Right lung (tissue), 10 donors: ENCODE data around the gene MYADML2. TPM values are rescaled to one million over a fixed set of nuclear protein-coding genes. Genes with fewer than 3 reads are reported as not detected.
A peak's percentile ranks its signal among the peaks of the same experiment; 100 is the strongest.
"Not testable (repeated sequence)": the region's sequence is repeated elsewhere in the genome, so short reads cannot be mapped to it uniquely, and the experiment has no call there.

Source experiments
- DNase-seq, 2 donors: peaks; one replicate each; pipeline ENCODE4 v3.0.0-alpha.2; 2013
- long read RNA-seq, 8 donors: transcript quantifications; one replicate each; lab custom pipeline, GENCODE V29; 2026
- polyA plus RNA-seq, 5 donors: library from polyadenylated mRNA; unstranded; fragments of 120-200 nt; gene quantifications; one replicate each; pipeline versions ENCODE4 v1.2.1 to v1.2.3, GENCODE V29; 2013; ENCODE audit warnings: inconsistent platforms in 1 of 5, low replicate concordance in 1 of 5; ENCODE audit not compliant: insufficient read length in 5 of 5, insufficient read depth in 1 of 5

MYADML2 gene, protein sequence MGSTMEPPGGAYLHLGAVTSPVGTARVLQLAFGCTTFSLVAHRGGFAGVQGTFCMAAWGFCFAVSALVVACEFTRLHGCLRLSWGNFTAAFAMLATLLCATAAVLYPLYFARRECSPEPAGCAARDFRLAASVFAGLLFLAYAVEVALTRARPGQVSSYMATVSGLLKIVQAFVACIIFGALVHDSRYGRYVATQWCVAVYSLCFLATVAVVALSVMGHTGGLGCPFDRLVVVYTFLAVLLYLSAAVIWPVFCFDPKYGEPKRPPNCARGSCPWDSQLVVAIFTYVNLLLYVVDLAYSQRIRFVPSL
- 1 to 10 TPM in 1 of 5 donors, under 1 TPM in 3, not detected in 1; 0.10 to 1.2 (median 0.17) TPM for polyA plus RNA-seq
- long read RNA-seq, donor 1: 0 reads
- long read RNA-seq, donor 2: 0 reads
- long read RNA-seq, donor 3: 0 reads
- long read RNA-seq, donor 4: 0 reads
- long read RNA-seq, donor 5: 0 reads
- long read RNA-seq, donor 6: 0 reads
- long read RNA-seq, donor 7: 0 reads
- long read RNA-seq, donor 8: 0 reads

DNA sequence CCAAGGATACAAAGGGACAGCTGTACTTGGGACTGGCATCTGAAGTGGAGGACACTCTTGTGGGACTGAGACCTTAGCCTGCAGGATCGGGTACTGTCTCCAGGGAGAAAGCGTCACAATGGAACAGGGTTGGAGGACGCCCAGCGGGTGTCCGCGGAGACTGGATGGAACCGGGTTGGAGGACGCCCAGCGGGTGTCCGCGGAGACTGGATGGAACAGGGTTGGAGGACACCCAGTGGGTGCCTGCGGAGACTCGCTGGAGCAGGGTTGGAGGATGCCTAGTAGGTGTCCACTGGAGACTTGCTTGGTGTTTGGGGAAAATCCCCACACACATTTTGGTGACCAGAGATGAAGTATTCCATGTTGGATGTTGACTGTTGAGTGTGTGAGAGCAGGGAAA lies at the start of gene MYADML2:
MYADML2 (minus strand) TSS at position 45 of the 400 bp plus-strand sequence. CDS start 5,492 bp downstream, outside the sequence.
- no peak for DNase-seq

DNA sequence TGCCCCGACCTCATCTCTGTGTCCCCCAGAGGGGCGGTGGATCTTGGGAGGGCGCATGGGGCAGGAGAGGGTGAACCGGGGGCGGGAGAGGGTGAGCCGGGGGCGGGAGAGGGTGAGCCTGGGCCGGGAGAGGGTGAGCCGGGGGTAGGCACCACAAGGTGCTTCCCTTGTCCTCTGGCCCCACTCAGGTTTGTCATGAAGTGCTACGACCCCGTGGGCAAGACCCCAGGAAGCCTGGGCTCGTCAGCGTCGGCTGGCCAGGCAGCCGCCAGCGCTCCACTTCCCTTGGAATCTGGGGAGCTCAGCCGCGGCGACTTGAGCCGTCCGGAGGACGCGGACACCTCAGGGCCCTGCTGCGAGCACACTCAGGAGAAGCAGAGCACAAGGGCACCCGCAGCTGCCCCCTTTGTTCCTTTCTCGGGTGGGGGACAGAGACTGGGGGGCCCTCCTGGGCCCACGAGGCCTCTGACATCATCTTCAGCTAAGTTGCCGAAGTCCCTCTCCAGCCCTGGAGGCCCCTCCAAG lies 49.3 kb upstream of the MYADML2 start:
- no peak for DNase-seq

DNA sequence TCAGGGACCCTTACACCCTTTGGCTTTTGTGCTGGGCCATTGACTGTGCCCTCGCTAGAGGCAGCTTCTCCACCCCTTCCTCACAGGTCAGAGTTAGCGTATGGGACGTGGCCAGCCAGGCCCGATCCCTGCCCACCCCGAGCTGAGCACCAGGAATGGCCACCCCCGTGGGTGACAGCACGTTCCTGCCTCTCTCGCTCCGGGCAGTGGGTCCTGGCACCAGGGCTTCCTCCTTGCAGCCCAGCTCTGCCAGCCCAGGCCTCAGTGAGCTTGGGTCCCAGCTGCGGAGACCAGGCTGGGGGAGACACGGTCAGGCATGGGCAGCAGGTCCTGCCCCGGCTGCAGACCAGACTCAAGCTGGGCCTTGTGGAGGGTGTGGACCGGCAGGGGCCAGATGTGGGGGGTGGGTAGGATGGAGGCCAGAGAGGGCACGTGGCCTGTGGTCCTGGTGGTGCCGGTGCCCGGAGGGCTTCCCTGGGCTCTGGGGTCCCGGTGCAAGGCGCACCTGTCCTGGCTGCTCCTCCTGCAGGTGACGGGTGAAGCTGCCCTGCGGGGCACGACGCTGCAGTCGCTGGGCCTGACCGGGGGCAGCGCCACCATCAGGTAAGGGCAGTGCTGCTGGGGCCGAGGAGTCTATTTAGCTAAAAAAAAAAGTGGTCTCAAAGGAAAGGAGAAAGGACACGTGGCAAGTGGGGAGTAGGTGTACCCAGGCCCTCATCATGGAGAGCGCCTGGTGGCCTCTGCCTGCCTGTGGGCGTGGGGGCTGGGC lies 48.6 kb upstream of the MYADML2 start:
- no peak for DNase-seq

DNA sequence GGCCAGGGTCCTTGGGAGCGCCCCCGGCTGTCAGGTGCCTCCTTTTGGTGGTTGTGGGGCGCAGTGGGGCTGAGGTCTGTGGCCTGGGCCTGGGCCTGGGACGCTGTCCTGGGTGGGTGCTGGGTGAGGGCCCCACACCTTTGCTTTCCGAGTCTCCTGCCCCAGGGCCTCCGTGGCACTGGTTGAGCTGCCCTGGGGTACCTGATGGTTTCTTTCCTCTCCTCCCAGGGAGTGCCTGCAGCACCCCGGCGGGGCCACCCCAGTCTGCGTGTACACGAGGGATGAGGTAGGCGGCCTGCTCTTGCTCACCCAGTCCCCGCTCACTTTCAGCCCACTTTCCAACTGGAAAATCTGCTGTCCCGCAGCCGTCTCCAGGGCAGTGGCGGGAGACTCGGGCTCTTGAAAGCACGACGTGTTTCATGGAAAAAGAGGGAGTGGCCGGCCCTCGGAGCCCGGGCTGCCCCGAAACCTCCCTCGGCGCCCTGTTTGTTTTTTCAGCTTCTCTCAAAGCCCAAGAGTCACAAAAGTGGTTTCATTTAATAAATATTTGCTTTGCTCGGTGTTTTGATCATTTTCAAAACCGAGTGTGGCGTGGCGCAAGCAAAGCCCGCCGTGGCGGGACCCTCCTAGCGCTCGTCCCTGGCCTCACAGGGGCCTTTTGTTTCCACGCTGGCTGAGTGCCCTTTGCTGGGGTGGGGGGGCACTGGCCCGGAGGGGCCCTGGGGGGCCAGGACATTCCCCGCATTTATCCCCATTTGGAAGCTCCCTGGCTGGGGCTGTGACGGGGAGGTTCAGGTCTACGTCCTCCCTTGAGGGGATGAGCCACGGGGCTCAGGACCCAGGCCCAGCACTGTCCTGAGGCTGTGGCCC lies 47.8 kb upstream of the MYADML2 start:
- peak in 1 of 2 donors; percentile 54 for DNase-seq

DNA sequence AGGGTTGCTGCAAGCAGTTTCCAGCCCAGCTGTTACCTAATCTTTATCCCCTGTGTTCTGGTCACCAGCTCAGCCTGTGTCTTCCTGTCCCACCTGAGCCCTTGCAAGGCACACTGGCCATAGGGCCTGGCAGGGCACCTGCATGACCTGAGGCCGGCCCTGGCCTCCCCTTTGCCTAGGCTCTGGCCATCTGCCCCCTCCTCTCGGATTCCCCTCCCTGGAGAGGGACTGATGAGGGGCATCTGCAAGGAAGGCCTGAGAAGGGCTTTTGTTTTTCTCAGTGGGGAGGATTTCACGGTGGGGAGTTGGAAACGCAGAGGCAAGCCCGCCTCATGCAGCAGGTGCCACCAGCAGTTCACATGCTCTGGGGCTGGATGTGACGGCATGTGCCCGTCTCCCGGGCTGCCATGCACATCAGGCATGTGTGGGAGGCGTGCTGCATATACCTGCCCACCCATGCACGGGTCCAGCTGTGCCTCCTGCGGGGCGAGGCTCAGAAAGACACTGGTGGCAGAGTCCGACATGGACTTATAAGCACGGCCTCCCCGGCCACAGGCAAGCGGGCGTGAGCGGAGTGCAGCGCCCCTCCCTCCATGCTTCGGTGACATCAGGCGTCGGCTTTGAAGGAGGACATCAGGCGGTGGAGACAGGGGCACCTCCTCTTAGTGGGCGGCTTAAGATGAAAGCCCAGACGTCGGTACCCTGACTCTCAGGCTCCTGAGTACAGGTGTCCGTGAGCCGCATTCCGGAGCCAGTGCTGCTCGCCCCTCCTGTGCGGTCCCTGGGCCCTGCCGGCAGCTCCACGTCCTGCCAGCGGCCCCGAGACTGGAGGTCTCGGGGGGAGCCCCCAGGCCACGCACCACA lies 46.9 kb upstream of the MYADML2 start:
- no peak for DNase-seq

DNA sequence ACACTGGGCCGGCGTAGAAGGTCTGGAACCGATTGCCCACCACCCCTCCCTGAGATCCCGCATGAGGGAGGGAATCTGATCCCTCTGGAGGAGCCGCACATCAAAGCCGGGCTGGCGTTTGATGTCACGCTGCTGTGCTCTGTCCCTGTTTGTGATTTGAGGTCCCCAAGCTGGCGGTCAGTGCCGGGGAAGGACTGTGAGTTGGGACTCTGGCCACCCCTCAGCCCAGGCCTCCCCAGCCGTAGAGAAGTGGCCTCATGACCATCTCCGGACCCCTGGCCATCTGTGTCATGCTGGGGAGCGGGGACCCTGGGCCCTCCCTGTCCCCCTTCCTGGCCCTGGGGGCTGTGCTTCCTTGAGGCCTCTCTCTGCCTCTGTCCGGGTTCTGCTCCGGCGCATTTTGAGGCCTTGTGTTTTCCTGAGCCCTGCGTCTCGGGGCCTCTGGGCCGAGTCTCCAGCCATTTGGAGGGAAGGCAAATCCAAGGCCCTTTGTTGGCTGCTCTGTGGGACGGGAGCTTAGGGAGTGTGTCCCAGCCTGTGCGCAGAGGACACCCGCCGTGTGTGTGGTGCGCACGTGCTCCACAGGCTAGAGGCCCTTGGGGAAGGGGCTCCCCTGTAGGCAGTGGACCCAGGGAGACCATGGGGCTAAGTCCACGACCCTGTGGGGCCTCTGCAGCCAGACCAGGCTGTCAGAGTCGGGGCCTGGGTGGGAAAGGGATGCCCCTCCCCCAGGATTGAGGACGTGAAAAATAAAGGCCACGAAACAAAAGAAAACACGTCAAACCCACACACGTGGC lies 45.5 kb upstream of the MYADML2 start:
- no peak for DNase-seq

DNA sequence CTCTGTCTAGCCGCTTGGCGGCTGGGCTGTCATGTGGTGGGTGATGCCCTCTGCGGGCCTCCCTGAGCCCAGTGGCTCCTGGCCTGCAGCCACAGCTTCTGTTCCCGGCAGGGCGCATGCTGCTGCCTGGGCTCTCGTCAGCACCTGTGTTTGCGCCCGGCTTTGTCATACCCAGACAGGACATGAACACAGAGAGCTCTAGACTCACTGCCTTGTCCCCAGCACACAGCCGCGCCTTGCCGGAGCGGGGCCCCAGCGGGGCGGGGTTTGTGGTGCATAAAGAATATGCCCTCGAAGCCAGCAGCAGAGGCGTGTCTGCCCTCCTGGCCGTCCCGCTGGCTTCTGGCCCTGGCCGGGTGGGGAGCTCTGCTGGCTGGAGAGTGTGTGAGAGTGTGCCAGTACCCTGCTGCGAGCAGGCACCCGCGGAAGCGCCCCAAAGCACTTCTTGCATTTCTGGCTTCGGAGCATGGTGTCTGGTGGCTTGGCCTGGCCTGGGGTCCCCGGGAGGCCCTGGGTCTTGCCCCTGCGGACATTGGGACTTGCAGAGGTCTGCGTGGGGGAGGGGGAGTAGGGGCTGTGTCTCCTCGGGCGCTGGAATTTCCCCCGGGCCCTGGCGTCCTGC lies 44.8 kb upstream of the MYADML2 start:
- peak in 1 of 2 donors; percentile 71 for DNase-seq

DNA sequence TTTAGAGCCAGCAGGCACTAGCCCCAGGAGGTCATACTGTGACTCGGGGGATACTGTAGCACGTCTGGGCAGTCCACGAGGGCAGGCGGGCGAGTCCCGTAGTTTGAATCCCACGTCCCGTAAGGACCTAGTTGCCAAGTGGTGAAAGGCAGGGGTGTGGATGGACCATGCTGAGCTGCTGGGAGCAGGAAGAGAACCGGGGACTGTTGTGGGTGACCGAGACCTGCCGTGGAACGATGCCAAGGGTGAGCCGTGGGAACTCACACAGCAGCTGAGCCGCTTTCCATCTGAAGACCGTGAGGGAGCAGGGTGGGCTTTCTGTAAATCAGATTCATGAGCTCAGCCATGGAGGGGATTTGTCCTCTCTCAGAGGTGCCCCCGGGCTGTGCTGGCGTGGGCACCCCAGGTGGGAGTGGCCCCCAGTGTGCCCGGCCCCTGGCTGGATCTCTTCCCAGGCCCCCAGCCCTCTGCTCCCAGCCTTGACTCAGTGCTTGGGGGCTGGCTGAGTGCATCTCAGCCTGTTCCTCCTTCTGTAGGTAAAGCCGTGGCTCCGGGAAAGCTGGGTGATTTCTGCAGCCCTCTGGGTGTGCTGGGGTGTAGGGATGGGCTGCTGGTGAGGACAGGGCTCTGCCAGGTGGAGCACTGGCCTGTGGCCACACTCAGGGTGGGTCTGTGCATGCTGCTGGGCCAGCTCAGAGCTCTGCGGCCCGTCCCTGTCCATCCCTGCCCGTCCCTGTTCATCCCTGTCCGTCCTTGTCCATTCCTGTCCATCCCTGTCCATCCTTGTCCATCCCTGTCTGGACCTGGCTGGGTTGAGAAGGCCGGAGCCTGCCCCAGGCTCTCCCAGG lies 44.0 kb upstream of the MYADML2 start:
- DNase-seq: no peak

DNA sequence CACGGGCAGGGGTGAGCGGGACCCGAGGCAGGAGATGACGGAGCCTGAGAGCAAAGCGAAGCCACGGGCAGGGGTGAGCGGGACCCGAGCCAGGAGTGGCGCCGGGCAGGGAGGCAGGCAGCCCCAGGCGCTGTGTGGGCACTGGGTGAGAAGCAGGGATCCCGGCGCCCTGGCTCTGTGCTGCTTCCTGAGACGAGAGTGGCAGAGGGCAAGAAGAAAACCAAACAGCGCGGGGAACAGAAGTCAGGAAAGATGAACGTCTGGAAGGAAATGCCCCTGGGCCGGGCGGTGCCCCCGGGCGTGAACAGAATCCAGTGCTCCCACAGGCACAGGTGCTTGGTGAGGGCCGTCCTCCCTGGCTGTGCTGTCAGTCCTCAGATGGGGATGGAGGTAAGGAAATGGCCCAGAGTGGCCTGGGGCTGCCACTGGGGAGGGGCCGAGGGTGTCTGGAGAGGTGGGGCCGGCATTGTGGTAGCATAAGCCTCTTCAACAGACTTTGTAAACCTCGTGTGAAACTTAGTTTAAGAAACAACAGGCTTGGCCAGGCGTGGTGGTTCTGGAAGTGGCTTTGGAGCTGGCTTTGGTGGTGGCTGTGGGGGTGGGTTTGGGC lies 40.2 kb upstream of the MYADML2 start:
- no peak for DNase-seq

DNA sequence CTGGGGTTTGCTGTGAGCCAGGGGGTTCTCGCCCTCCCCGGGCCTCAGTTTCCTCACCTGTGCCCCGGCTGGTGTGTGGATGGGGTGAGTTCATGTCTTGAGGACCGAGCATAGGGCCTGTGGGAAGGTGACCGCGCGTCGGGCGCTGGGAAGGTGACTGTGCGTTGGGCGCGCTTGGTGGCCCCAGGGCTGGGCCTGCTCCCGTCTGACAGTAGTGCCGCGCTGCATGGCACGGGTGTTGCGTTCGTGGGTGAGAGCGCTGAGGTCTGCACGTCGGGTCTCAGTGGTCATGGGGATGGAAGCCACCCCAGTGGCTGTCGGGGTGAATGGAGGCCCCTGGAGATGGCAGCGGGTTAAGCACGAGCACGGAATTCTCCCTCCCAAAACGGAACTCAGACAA lies 39.6 kb upstream of the MYADML2 start:
- no peak for DNase-seq

DNA sequence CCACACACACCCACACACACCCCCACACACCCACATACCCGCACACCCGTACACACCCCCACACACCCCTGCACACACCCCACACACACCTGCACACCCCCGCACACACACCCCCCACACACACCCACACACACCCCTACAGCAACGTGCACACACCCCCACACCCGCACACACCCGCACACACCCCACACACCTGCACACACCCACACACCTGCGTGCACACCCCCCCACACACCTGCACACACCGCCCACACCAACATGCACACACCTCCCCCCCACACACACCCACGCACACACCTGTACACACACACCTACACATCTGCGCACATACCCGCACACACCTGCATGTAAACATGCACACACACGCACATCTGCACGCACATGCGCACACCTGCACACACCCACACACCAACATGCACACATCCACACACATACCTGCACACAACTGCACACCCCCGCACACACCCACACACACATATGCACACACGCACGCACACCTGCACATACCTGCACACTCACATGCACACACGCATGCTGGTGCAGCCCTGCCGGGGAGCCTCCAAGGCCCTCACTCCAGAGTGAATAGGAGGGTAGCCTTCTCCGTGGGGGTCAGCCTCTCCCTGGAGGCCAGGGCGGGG lies 37.9 kb upstream of the MYADML2 start:
- no peak for DNase-seq

DNA sequence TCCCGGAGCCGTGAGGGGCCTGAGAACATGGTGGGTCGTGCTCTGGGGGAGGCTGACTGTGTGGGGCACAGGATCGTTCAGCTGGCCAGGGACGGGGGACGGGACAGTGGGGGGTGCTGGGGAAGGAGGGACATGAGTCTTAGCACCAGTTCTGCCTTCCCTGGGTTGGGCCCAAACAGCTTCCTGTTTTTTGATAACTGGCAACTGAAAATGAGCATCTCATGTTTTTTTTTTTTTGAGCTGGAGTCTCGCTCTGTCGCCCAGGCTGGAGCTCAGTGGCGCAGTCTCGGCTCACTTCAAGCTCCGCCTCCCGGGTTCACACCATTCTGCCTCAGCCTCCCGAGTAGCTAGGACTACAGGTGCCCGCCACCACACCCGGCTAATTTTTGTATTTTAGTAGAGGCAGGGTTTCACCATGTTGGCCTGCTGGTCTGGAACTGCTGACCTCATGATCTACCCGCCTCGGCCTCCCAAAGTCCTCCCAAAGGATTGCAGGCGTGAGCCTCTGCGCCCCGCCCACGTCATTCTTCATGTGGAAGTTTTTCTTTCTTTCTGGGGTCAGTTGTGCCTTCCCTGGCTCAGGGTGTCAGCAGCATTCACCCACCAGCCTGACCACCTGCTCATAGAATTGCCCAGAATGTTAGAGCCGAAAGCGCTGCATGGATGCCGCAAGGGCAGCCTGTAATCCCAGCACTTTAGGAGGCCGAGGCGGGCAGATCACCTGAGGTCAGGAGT lies 36.8 kb upstream of the MYADML2 start:
- no peak for DNase-seq

DNA sequence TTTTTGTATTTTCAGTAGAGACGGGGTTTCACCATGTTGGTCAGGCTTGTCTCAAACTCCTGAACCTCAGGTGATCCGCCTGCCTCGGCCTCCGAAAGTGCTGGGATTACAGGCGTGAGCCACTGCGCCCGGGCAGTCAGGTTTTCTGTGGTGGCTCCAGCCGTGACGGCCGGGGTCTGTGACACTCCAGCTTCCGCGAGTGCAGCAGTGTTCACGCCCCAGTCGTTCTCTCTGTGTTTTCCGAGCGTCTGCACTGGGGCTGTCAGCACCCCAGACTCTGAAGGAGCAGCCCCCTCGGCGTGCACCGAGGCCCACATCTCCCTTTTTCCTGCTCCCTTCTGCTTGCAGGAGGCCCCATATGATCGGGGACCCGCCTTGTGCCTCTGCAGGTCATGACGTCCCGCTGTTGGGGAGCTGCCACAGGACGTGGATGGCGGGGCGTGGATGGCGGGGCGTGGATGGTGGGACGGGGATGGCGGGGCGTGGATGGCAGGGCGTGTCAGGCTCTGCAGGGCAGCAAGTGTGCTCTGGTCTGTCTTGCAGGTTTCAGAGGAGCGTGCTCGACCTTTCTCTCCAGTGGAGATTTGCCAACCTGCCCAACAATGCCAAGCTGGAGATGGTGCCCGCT lies 36.1 kb upstream of the MYADML2 start:
- no peak for DNase-seq

DNA sequence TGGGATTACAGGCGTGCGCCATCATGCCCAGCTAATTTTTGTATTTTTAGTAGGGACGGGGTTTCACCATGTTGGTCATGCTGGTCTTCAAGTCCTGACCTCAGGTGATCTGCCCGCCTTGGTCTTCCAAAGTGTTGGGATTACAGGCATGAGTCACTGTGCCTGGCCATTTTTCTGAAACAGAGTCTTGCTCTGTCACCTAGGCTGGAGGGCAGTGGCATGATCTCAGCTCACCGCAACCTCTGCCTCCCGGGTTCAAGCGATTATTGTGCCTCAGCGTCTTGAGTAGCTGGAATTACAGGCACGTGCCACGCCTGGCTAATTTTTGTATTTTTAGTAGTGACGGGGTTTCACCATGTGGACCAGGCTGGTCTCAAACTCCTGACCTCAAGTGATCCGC lies 34.5 kb upstream of the MYADML2 start:
- DNase-seq: not testable (repeated sequence)

DNA sequence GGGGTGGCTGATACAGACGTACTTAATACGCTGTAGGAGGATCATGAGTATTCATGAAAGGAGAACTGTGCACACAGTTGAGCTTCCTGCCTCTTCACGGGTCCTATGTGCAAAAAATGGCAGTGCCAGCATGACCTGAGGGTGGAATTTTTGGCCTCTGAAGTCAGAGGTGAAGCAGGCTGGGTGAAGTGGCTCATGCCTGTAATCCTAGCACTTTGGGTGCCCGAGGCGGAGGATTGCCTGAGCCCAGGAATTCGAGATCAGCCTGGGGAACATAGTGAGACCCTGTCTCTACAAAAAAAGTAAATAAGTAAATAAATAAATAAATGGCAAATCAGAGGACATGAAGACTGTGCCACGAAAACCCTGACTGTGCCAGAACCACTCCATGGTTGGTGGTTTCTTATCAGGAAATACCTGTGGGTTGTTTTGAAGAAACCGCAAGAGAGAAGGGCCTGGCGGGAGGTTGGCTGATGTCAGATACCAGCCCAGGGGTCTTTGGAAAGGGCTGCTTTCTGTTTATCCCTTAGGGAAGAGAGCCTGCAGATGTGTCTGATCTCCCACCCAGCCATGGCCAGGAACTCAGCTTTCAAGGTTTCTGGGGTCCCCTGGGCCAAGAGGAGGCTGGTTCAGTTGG lies 33.8 kb upstream of the MYADML2 start:
- no peak for DNase-seq
